Measurements from ENCODE around the gene TDRD9. TPM values are rescaled to one million over a fixed set of nuclear protein-coding genes. Genes with fewer than 3 reads are reported as not detected.
A peak's percentile ranks its signal among the peaks of the same experiment; 100 is the strongest.

Gene TDRD9
- total RNA-seq, 1 donor from 2014 or later, result 0.56 TPM

DNA sequence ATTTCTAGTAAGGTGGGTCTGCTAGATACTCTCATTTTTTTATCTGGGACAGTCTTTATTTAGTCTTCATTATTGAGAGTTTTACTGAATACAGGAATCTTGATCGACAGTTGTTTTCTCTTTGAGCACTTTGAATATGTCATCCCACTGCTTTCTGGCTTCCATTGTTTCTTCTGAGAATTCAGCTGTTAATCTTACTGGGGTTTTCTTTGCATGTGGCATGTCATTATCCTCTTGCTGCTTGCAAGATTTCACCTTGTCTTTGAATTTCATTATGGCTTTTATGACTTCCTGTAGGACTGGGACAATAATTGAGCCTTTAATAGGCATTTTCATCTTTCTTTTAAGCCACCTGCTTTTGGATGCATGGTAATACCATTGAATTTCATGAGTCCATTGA, 60.8 kb downstream of the TDRD9 start:
- DNase-seq (ENCODE audit: low read depth), result no peak

DNA sequence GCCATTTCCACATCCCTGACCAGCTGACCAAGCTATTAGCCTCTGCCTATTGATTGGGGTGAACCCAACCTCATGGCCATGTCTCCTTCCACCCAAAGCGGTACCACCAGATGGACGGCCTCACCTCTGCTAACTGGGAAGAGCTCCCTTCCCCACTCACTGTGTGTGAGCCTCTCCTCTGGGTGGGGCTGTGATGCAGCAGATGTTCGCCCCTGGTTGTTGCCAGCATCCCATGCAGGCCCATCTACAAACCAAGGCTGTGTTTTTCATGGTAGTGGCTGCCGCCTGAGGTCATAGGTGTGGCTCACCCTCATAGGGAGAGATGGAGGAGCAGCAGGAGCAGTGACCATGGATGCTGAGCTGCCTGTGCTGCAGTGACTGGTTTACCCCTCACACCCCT, 61.7 kb downstream of the TDRD9 start:
- no peak for DNase-seq (ENCODE audit: low read depth)

DNA sequence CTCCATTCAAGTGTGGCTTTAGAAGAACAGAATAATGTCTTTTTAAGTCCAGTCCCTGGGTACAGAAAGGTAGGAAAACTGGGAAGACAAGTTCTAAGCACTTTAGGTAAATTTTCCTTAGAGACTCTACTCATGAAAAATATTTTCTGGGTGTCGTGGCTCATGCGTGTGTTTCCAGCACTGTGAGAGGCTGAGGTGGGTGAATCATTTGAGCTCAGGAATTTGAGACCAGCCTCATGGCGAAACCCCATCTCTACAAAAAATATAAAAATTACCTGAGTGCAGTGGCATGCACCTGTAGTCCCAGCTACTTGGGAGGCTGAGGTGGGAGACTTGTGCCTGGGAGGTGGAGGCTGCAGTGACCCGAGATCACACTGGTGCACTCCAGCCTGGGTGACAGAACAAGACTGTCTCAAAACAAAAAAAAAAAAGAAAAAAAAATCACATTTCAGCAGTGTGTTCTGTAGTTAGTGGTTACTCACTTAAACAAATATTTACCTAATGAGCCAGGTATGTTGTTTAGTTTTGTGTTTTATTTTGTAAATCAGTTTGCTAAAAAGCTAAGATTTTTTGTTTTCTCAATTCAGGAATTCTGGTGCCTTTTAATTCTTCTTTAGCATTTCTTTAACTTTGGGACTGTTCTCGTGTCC, 66.4 kb downstream of the TDRD9 start:
- no peak for DNase-seq (ENCODE audit: low read depth)

DNA sequence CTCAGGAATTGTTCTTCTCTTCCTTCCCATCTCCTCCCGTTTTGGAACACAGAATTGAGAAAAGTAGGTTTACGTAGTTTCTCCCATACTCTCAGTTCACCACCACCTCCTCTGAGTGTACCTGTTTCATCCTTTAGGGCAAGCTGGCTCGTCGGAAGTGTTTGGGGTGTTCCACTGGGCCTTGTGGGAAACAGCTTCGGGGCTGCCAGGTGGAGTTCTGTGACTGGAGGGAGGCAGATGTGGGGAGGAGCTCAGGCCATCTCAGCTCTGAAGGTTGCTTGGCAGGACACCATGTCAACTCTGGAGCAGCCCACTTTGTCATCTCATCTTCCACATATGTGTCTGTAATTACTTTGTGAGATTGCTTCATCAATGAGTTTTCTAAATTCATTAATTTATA, 67.6 kb downstream of the TDRD9 start:
- DNase-seq (ENCODE audit: low read depth), result no peak

DNA sequence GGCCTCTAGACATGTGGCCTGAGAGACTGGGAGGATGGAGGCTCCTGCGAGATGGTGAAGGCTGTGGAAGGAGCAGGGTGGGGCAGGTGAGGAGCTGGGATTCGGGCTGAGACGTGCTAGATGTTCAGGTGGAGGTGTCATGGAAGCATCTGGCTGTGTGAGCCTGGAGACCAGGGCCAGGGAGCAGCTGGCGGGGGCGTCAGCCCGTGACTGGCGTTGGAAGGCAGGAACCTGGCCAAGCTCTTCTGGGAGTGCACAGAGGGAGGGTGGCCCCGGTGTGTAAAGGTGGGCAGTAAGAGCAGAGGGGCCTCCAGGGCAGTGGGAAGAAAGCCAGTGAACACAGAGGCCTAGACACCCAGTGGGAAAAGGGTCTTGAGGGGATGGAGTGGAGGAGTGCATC, 69.1 kb downstream of the TDRD9 start:
- no peak for DNase-seq (ENCODE audit: low read depth)

DNA sequence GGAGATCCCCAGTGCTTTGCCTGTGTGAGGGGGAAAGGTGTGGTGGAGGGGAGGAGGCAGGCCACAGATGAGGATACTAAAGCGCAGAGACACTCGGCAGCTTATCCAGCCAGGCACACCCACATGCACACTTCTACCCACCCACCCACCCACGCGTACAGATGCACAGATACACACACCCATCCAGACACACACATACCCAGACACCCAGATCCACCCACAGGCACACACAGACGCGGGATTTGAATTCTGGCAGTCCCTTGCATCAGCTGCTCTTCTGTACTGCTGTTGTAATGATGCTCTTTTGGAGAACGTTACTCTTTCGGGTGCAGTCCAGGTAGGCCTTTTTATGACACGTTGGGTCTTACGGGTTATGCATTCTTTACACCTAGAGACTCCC, 69.8 kb downstream of the TDRD9 start:
- no peak for DNase-seq (ENCODE audit: low read depth)

DNA sequence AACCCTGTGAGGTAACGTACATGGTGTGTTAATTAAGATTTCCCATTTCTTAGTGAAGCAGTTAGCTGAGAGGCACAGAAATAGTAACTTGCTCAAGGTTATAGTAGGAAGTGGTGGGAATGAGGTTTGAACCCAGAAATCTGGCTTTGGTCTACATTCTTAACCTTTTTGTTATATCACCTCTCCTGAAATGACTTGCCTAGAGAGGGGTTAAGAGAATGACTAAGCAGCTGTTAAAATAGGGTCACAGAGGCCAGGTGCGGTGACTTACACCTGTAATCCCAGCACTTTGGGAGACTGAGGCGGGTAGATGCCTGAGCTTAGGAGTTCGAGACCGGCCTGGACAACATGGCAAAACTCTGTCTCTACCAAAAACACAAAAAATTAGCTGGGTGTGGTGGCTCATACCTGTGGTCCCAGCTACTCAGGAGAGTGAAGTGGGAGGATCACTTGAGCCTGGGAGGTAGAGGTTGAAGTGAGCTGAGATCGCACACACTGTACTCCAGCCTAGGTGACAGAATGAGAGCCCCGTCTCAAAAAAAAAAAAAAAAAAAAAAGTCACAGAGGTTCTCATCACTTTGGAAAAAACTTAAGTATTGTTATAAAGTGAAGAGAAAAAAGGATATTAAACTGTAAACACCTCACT, 71.7 kb downstream of the TDRD9 start:
- no peak for DNase-seq (ENCODE audit: low read depth)

DNA sequence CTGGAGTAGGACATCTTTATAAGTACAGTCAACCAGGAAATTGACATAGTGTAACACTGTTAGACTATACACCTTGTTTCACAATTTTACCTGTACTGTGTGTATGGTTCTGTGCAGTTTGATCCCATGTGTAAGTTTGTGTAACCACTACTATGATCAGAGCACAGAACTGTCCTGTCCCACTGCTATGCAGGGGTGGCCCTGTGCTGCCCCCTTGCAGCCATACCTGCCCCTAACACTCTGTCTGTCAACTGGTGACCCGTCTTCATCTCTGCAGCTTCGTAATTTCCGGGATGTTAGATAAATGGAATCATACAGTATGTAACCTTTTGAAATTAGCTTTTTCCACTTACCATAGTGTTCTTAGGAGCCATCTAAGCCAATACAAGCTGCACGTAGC, 72.7 kb downstream of the TDRD9 start:
- DNase-seq (ENCODE audit: low read depth), result no peak

DNA sequence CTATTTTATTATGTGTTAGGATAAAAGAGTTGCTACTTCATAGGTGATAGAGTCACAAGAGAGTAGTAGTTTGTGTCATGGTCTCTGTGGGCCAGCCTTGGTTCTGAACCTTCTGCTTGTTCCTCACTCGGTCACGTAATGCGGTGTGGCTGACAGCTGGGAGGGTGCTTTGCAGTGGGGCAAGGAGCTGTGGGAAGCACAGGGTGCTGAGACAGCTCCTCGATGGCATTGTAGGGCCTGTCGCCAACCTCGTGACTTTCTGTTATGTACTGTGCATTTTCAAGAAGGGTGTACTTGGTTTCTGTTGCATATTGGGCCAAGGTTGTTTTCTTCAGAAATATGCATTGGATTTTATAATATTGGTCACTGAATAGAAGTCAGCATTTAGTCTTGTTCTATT, 75.4 kb downstream of the TDRD9 start:
- DNase-seq (ENCODE audit: low read depth), result no peak

GRCh38 chr14:104004849-104005248, 76.6 kb downstream of the TDRD9 start:
- DNase-seq (ENCODE audit: low read depth), result no peak

DNA sequence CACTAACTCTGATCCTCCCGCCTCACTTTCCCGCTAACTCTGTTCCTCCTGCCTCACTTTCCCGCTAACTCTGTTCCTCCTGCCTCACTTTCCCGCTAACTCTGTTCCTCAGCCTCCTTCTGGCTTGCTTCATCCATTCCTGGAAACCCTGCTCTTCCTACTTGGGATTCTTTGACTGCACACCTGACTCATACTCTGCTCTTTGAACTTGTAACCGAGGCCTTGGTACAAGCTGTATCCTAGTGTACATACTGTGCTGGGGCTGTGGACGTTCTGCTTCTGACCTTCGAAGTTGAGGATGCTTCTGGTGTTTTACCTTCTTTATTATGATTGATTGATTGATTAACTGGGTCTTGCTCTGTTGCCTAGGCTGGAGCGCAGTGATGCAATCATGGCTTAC, 77.2 kb downstream of the TDRD9 start:
- DNase-seq (ENCODE audit: low read depth), result no peak

- no peak for DNase-seq (ENCODE audit: low read depth)
Observed at GRCh38 chr14:104007121-104007520, 78.9 kb downstream of the TDRD9 start.

- no peak for DNase-seq (ENCODE audit: low read depth)
Observed at GRCh38 chr14:104009297-104009696, 81.0 kb downstream of the TDRD9 start.

DNA sequence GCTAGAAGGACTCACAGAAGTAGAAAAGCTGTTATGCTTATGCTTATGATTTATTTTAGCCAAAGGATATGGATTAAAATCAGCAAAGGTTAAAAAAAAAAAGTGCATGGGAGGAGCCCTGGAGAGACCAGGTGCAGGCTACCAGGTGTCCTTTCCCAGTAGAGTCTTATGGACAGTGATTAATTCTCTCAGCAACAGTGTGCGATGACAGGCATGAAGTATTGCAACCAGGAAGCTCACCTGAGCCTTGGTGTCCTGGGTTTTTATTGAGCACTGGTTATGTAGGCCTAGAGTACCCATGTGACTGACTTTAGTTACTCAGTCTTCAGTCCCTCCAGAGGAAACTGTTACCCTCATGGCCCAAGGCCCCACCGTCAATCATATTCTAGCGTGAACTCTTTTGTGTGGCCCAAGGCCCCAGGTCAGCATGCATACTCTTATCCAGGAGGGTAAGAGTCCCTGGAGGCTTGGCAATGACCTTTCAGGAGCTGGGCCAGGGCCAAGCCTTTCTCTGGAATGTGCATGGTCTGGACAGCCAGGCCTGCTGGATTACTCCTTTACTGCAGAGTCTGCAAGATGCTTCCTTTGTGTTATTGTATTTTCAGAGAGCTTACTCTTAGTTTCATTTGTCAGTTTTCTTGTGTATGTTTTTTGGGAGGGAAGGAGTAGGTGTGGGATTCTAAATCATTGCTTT, 83.7 kb downstream of the TDRD9 start:
- peak; percentile 24 for DNase-seq (ENCODE audit: low read depth)

GRCh38 chr14:104014764-104015163, 86.5 kb downstream of the TDRD9 start:
- no peak for DNase-seq (ENCODE audit: low read depth)

GRCh38 chr14:104016873-104017650, 88.8 kb downstream of the TDRD9 start:
- peak; percentile 87 for DNase-seq (ENCODE audit: low read depth)

DNA sequence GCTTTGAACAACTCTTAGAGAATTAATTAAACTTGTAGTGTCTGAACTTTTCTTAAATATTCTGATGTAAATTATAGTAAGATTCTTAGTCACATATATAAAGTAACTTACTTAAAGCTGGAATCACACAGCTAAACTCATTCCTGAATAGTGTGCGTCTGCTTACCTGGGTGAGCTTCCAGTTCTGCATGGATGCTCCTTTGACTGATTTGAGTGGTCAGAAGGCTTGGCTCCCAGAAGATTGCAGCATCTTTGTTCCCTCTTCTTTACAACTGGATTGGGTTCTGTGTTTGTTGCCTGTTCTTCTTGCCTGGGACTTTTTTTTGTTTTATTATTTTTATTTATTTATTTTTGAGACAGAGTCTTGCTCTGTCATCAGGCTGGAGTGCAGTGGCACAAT, 90.8 kb downstream of the TDRD9 start:
- no peak for DNase-seq (ENCODE audit: low read depth)

DNA sequence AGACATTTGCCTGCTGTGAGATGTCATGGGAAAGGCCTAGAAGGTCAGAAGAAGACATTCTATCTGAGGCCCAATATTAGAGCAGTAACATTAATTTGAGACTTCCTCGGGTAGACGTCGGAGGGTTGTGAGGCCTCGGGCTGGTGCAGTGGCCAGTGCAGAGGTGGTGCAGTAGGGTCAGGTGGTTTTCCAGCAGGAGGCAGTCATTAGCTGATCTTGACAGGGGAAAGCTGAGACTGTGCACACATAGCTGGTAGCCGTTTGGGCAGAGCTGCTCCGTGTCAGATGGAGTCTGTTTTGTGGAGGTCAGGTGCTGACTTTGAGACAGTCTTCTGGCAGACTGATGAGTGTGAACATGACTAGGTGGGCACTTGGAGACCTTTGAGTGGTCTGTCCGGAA, 91.5 kb downstream of the TDRD9 start:
- no peak for DNase-seq (ENCODE audit: low read depth)

DNA sequence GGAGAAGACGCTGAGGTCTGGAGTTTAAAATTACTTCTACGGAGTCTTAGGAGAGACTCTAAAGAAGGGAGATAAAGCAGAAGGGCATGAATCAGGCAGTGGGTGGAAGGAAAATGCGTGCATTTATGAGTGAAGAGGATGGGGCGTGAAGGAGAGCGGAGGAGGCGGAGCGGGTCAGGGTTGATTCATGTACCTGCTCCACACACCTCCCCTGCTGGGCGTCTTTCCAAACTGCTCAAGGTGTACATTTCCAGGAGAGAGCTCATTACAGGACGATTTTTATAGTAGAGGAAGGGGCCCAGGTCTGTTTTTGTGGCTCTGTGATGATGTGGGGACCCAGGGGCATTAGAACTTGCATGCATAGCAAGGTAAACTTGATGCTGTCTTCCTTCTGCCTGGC, 92.2 kb downstream of the TDRD9 start:
- no peak for DNase-seq (ENCODE audit: low read depth)

DNA sequence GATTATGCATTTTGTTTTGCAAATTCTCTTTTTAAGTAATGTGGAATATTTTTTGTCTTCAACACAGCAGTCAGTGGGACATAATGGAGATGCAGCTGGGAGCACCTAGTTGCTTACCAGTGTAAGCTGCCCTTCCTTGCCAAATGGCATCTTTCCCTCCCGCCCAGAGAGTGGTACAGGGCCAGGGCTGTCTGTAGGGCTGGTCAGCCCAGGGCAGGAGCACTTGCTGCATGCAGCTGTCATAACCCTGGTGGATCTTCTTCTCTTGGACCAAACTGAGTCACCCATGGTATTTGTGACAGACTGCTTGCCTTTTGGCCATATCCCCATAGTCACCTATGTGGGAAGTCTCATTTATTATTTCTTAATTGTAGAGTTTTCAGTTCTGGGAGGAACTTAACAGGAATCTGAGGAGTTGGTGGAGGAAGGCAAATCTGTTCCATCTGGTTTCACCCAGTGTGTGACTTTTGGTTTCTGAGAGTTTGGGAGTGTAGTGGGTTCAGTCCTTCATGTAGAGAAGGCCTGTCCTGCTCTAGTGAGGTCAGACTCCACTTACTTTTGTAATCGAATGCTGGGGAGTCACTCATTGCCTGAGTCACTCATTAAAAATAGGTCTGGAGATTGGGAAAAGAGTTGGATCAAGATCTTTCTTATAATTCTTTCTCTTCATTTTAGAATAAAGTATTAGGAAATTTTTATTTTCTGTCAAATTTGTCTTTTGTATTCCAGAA, 95.2 kb downstream of the TDRD9 start:
- DNase-seq (ENCODE audit: low read depth), result peak; percentile 93

DNA sequence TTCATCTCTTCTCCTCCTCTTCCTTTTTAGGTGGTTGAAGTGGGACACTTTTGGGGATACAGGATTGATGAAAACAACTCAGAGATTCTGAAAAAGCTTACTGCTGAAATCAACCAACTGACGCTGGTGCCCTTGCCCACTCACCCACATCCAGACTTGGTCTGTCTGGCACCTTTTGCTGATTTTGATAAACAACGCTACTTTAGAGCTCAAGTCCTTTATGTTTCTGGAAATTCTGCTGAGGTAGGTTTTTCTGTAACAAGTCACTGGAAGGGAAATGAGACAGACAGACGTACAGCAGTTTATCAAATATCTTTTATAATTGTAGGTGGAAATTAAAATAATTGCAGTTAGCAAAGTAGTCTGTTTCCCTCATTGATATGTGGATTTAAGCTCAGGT, 97.3 kb downstream of the TDRD9 start:
- no peak for DNase-seq (ENCODE audit: low read depth)

Measured in myocyte (in vitro differentiated cells).